Esophagus squamous epithelium (tissue), 5 donors: ENCODE measurements around the gene GNAI1. TPM values are rescaled to one million over a fixed set of nuclear protein-coding genes. Genes with fewer than 3 reads are reported as not detected.

ENCODE experiments used
- DNase-seq: peaks from one replicate; lab custom pipeline; 2025; lab: John Stamatoyannopoulos, UW
- H3K27ac ChIP-seq, 4 donors: fragments of 200-600 bp; sonication (generic); one replicate each; pipeline ENCODE4 v1.5.1; 2016 to 2019; ENCODE audit warnings: mild to moderate bottlenecking in 1 of 4
- H3K27me3 ChIP-seq, 4 donors: fragments of 200-600 bp; sonication (generic); 1 replicate in 3 of 4; 2 replicates in 1 of 4; pipeline versions ENCODE4 v1.5.1 to v1.6.0; 2017 to 2021; ENCODE audit warnings: antibody characterized with exemption in 1 of 4
- H3K36me3 ChIP-seq, 3 donors: fragments of 200-600 bp; sonication (generic); one replicate each; pipeline ENCODE4 v1.5.1; 2016 to 2019
- H3K4me1 ChIP-seq, 3 donors: fragments of 200-600 bp; sonication (generic); one replicate each; pipeline ENCODE4 v1.5.1; 2017 to 2019
- H3K4me3 ChIP-seq, 4 donors: fragments of 200-600 bp; sonication (generic); 1 replicate in 3 of 4; 2 replicates in 1 of 4; pipeline ENCODE4 v1.5.1; 2016 to 2019; ENCODE audit warnings: mild to moderate bottlenecking in 2 of 4, moderate library complexity in 1 of 4
- H3K9me3 ChIP-seq, 3 donors: fragments of 200-600 bp; sonication (generic); one replicate each; pipeline ENCODE4 v1.5.1; 2016 to 2019
- CTCF ChIP-seq, 6 experiments: fragments of 450-650 bp in 4 of 6; fragments of 200-600 bp in 2 of 6; sonication (generic) in 2 of 6; IDR thresholded peaks; one replicate each; pipeline ENCODE4 v1.5.1; 2016 to 2019; ENCODE audit warnings: antibody characterized with exemption in 6 of 6, mild to moderate bottlenecking in 4 of 6, moderate library complexity in 4 of 6
- POLR2A ChIP-seq, 4 donors: fragments of 450-650 bp; IDR thresholded peaks; one replicate each; pipeline ENCODE4 v1.6.1; 2017; ENCODE audit warnings: antibody characterized with exemption in 4 of 4, mild to moderate bottlenecking in 4 of 4, moderate library complexity in 3 of 4
- WGBS, 2 donors: methylation state at CpG; one replicate each; pipeline ENCODE4 v1.1.5; 2018; 5-methylcytosine and 5-hydroxymethylcytosine counted together
- intact Hi-C: fragments of 100-400 bp; cut with DNase I; formaldehyde crosslinking; loops from one replicate; pipeline ENCODE4 v1.15.0; 2022
- total RNA-seq, 4 donors: library from RNA; depleted of rRNA; stranded (reverse); fragments of >200 nt; gene quantifications; one replicate each; pipeline ENCODE4 v1.1.0, GENCODE V29; 2016
- donor health status: DM: yes; HTN: yes; CAD: no.

Gene GNAI1
- total RNA-seq, 4 donors from 2014 or later: 27.3 to 46.3 (median 38.8) TPM

GRCh38 chr7:80215734-80216133 is 81.1 kb downstream of the GNAI1 start:
- Histone ChIP-seq H3K27ac (no peak overlapping the region), H3K36me3 (peaks cover 0 to 67% (median 3%) of the 10 kb centered on the region in 3 donors), H3K4me1 (peaks cover 0 to 18% (median 6%) of the 10 kb centered on the region in 3 donors), H3K27me3 (no peaks in the 10 kb centered on the region), H3K9me3 (no peaks in the 10 kb centered on the region), H3K4me3 (no peak overlapping the region)
- intact Hi-C loops: no loop called here
- no peak for DNase-seq
- WGBS, 2 donors: 80 to 81% methylated on average over 3 of the region's 3 CpGs
- TF ChIP-seq CTCF (IDR thresholded peaks at IDR 0.05) (no peak), POLR2A (IDR thresholded peaks at IDR 0.05) (no peak)

DNA sequence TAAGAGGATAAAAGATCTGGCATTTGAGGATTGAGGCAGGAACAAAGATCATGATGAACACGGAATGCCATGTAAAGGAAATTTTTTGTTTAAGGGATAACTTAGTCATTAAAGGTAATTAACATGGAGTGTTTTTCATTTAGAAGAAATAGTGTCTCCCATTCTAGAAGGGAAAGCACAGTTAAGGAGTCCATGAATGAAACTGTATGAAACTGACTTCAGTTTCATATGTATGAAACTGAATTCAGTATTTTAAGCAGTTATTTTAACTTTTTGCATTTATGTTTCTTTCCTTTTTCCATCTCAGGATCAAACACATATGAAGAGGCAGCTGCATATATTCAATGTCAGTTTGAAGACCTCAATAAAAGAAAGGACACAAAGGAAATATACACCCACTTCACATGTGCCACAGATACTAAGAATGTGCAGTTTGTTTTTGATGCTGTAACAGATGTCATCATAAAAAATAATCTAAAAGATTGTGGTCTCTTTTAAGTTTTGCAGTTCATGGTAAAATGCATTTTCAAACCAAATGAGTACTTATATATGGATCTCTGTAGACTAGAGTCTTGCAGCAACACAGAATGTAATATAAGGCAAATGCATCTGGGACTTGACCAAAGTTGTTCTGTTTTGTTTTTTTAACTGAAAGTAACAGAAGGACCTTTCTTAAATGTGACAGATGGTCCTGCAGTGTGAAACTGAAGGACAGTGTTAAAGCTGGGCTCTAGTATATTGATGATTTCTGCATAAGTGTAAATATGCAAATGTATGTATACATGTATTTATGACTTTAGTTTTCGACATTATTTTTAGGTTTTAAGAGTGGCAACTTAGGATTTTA is 82.6 kb downstream of the GNAI1 start:
- H3K9me3 ChIP-seq: no peaks in the 10 kb centered on the region
- peaks cover 0 to 52% (median 0%) of the 10 kb centered on the region in 3 donors for H3K36me3 ChIP-seq
- no peak for TF ChIP-seq POLR2A (IDR thresholded peaks at IDR 0.05)
- TF ChIP-seq CTCF (IDR thresholded peaks at IDR 0.05): no peak
- intact Hi-C loops: no loop called here
- H3K4me3 ChIP-seq: no peak overlapping the region
- H3K27me3 ChIP-seq: no peaks in the 10 kb centered on the region
- peaks cover 0 to 18% (median 6%) of the 10 kb centered on the region in 3 donors for H3K4me1 ChIP-seq
- no peak overlapping the region for H3K27ac ChIP-seq
- 82 to 86% methylated on average over 2 of the region's 2 CpGs for WGBS, 2 donors
- DNase-seq: no peak

DNA sequence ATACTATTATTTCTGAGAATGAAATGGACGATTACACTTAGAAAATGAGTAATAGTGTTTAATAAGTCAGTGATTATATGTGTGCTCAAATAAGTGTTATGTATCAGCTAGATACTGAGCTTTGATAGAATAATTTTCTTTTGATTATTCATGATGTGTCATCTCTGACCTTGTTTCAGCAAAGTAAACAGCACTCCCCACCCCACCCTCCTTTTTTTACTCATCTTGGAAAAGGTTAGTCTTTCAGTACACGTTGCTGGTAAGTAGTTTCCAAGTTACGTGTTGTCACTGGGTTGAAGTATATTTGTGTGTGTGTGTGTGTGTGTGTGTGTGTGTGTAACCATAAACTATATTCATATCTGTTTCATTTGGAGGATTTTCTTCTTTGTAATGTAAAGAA is 84.1 kb downstream of the GNAI1 start:
- 13 to 15% methylated on average over 3 of the region's 3 CpGs for WGBS, 2 donors
- Histone ChIP-seq H3K9me3 (no peaks in the 10 kb centered on the region), H3K4me1 (peaks cover 0 to 18% (median 6%) of the 10 kb centered on the region in 3 donors), H3K27ac (no peak overlapping the region), H3K4me3 (no peak overlapping the region), H3K27me3 (no peaks in the 10 kb centered on the region), H3K36me3 (peaks cover 0 to 37% (median 0%) of the 10 kb centered on the region in 3 donors)
- intact Hi-C loops: no loop called here
- TF ChIP-seq POLR2A (IDR thresholded peaks at IDR 0.05): no peak
- no peak for TF ChIP-seq CTCF (IDR thresholded peaks at IDR 0.05)
- DNase-seq: no peak

GRCh38 chr7:80220022-80220634 is 85.5 kb downstream of the GNAI1 start:
- no peak for TF ChIP-seq CTCF (IDR thresholded peaks at IDR 0.05)
- no peak for TF ChIP-seq POLR2A (IDR thresholded peaks at IDR 0.05)
- H3K36me3 ChIP-seq: peaks cover 0 to 23% (median 0%) of the 10 kb centered on the region in 3 donors
- WGBS, 2 donors: 90 to 91% methylated on average over 6 of the region's 6 CpGs
- no peaks in the 10 kb centered on the region for H3K9me3 ChIP-seq
- H3K4me3 ChIP-seq: no peak overlapping the region
- DNase-seq: no peak
- intact Hi-C loops: no loop called here
- peaks cover 0 to 18% (median 6%) of the 10 kb centered on the region in 3 donors for H3K4me1 ChIP-seq
- no peaks in the 10 kb centered on the region for H3K27me3 ChIP-seq
- no peak overlapping the region for H3K27ac ChIP-seq

DNA sequence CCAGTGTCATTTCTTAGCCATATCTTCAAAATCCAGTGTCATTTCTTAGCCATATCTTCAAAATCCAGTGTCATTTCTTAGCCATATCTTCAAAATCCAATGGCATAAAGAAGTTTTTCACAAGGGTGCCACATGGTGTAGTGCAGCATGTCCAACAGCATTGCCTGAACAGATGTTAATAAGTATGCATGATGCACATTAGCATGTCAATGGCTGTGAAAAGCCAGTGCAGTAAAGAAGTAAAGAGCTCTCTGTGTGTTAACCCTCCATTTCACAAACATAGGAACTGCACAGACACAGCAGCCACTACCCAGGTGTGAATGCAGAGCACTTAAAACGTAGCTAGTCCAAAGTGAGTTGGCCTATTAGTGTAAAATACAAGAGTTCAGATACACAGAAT is 89.8 kb downstream of the GNAI1 start:
- TF ChIP-seq POLR2A (IDR thresholded peaks at IDR 0.05): no peak
- H3K4me1 ChIP-seq: peaks cover 0 to 4% (median 0%) of the 10 kb centered on the region in 3 donors
- peaks cover 0 to 5% (median 0%) of the 10 kb centered on the region in 3 donors for H3K36me3 ChIP-seq
- no peaks in the 10 kb centered on the region for H3K9me3 ChIP-seq
- intact Hi-C loops: no loop called here
- WGBS, 2 donors: 79 to 95% methylated on average over 1 of the region's 1 CpG
- no peak for DNase-seq
- no peak overlapping the region for H3K27ac ChIP-seq
- no peaks in the 10 kb centered on the region for H3K27me3 ChIP-seq
- H3K4me3 ChIP-seq: no peak overlapping the region
